DMS114 treated with DMSO at 0.1 percent for 48 hours (cell line): Measurements from ENCODE around the gene TRAPPC10.
"Not testable (repeated sequence)": the region's sequence is repeated elsewhere in the genome, so short reads cannot be mapped to it uniquely, and the experiment has no call there.

Source experiments
- DNase-seq: peaks from one replicate; lab custom pipeline; 2025; ENCODE audit not compliant: unreplicated experiment; lab: John Stamatoyannopoulos, UW

The TRAPPC10 gene

DNA sequence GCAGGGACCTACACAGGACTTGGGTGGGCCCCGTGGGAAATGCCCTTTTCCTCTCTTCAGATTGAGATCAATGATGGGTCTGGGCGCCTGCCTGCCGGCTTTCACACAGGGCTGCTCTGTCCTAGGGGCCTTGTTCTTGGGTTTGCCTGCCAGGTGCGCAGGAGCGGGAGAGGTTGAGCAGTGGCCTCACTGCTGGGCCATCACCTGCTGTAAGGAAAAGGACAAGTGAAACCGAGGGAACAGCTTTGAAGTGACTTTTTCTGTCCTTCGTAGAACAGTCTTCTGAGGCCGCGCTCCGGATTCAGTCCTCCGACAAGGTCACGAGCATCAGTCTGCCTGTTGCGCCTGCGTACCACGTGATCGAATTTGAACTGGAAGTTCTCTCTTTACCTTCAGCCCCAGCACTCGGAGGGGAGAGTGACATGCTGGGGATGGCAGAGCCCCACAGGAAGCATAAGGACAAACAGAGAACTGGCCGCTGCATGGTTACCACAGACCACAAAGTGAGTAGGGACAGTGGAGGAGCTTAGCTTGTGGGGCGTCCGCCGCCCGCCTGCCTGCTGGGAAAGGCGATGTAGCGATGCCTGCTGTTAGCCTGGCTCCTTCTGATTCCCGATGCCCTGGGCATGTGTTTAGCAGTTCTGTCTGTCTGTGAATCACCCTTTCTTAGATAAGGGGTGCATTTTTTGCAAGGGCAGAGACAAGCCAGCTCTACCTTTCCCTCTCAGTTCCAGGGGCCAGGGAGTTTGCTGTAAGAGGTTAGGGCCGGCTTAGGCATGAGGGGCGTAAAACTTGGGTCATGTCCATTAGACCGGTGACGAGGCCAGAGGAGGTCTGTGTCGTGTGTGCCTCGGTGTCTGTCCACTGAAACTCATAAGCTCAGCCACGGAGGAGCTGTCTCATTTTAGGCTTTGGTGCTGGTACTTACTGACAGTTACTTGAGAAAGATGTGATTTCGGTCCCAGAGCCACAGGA, 75.6 kb downstream of the TRAPPC10 start:
- DNase-seq: no peak

DNA sequence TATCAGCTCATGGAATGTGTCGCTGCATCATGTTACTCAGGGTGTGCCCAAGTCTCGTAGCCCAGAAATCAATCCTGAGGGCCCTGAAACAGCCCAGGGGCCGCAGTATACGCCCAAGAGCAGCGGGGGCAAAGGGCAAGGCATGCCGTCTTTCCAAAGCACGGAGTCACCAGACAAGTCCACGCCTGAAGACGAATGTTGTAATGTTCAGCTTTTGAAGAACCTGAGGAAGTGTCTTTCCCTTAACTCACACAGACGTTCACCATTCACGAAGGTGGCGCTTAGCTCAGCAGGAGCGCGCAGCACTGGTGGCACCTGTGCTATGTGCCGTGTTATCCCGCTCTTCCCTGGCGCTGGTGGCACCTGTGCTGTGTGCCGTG, 76.3 kb downstream of the TRAPPC10 start:
- DNase-seq: no peak

DNA sequence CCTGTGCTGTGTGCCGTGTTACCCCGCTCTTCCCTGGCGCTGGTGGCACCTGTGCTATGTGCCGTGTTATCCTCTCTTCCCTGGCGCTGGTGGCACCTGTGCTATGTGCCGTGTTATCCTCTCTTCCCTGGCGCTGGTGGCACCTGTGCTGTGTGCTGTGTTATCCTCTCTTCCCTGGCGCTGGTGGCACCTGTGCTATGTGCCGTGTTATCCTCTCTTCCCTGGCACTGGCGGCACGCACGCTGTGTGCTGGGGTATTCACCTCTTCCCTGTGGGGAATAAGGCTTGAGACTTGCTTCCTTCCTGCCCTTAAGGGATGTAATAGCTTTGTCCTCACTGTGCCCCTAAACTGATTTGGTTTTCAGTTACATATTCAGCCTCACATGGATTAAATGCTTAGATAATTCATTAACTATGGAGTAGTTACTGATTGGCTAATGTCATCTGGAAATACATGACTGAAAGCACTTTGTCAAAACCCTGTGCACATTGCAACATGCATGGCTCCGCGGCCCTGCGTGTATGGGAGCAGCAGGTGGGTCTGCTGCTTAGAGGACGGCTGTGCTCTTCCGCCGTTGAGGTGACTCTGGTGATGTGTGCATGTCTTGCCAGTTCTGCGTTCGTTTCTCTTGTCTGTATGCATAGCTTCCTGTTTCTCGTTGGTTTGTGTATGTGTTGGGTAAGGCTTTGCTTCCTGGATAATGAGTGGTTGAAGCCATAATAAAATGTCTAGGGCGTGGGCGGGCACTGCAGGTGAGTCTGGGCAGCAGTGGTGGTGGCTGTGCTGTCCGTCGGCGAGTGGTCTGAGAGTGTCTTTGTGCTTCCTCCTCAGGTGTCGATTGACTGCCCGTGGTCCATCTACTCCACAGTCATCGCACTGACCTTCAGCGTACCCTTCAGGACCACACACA, 77.1 kb downstream of the TRAPPC10 start:
- DNase-seq: no peak

DNA sequence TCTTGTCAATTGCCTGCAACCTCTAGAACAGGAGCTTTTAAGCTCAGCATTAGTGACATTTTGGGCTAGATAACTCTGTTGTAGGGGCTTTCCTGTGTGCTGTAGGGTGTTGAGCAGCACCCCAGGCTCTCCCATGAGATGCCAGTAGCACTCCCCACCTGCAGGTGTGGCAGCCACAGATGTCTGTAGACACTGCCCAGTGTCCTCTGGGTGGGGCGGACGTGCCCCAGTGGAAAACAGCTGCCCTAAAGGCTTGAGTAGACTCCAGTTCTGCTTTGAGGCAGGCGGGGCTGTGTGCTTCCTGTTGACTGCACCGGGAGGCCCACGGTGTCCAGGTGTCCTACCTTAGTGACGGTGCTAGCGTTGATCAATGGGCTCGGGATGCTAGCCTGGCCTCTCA, 78.2 kb downstream of the TRAPPC10 start:
- DNase-seq: no peak

DNA sequence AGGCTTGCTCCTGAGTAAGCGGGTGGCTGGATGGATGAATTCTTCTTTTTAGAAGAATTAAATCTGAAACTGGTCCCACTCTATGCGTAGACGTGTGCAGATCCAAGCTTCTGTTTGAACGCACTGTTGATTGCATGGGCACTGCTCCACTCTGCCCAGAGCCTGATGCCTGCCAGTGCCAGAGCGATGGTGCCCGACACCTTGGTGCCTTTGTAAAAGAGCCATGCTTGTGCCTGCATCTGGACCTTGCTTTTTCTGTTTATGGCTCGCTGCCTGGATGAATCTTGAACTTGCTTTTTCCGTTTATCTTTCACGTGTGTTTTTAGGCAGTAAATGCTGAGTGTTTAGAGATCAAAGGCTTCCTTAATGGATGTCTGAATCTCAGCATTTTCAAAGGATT, 80.1 kb downstream of the TRAPPC10 start:
- DNase-seq: no peak

DNA sequence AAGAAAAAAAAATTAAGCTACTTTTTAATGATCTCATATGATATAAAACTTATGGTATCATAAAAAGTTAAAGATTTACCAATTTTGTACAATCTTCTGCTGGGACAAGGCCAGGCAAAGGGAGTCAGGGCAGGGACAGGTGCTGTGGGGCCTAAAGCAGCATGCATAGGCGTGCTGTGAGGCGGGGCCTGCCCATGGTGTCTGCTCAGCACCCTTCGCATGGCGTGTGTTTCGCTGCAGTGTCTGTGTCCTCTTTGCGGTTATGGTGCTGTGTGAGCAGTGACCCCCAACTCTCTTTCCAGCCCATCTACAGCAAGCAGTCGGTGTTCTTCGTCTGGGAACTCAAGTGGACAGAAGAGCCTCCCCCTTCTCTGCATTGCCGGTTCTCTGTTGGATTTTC, 81.7 kb downstream of the TRAPPC10 start:
- DNase-seq: no peak

DNA sequence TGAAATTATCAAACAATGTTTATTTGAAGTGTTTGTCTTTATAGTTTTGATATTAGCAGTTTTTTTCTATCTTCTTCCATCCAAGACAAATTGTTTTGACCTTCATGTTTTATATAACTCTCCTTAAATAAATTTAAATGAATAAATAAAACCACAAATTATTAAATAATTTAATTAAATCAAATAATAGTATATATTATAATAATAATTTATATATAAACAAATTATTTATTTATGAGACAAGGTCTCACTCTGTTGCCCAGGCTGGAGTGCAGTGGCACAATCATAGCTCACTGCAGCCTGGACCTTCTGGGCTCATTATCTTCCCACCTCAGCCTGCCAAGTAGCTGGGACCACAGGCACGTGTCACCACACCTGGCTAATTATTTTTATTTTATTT, 82.7 kb downstream of the TRAPPC10 start:
- DNase-seq: no peak

DNA sequence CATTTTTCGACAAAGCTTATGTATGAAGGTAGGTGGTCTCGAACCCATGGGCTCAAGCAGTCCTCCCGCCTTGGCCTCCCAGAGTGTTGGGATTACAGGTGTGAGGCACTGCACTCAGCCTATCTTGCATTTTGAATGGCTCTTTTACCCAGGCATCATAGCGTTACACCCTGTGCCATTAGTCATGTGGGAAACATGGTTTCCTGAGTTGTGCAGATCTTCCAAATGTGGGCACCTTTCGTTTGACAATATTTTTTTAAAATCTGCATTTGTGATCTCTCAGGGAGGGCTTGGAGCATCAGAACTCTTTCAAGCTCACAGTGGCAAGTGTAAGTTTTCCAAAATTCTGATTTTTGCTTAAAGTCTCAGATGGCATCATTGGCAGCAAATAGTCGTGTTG, 86.4 kb downstream of the TRAPPC10 start:
- not testable (repeated sequence) for DNase-seq

DNA sequence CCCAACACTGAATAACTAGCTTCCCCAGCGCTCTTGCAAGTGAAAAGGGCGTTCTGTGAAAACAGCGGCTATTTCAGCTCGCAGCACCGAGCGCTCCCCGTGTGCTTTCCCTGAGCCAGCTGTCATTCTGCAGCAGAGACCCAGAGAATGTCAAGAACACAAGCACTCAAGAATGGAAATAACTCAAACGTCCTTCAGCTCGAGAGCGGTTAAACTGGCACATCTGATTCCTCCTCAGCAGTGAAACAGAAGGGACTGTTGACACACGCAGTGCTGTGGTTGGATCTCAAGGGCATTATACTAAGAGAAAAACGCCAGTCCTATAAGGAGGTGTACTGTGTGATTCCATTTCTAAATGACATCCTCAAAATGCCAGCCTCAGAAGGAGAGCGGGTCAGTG, 86.9 kb downstream of the TRAPPC10 start:
- not testable (repeated sequence) for DNase-seq

DNA sequence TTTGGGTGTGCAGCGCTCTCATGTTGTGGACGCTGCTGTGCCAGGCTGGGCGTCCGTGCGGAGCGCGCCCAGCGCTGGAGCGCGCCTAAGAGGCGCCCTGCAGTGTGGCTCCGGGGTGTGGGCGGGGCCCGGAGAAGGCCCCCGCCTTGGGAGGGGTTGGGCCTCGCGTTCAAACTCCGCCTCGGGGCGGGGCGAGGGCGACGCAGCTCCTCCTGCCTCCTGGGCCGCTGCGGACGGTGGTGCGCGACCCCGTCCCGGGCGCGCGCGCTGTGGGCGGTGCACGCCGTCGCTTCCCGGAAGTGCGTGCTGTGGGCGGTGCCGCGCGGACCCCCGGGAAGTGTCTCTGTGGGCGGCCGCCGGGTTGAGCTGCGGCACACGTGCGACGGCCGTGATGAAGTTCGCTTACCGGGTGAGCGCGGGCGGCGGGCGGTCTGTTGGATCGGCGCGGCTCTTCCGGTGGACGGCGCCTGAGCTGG, 95.0 kb downstream of the TRAPPC10 start, which contains the start of gene PWP2:
PWP2 (plus strand) TSS at position 374 of the 476 bp plus-strand sequence; CDS start at position 392, 18 bp downstream.
- not testable (repeated sequence) for DNase-seq

DNA sequence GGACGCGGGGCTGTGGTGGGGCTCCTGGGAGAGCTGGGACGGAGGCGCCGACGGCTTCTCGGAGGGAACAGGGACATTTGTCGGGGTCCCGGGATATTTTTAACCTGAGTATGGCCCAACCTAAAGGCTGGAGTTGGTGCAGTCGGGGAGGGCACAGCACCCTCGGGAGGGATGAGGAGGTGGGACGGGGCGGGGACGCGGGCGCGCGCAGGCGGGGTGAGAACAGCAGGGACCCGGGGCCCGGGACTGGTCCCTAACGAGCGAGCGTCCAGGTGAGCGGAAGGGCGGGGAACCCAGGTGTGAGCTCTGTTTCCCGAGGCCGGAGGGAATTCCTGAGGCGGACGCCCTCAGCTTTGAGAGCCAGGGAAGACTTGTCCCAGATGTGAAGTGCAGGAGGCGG, 95.5 kb downstream of the TRAPPC10 start:
- not testable (repeated sequence) for DNase-seq

DNA sequence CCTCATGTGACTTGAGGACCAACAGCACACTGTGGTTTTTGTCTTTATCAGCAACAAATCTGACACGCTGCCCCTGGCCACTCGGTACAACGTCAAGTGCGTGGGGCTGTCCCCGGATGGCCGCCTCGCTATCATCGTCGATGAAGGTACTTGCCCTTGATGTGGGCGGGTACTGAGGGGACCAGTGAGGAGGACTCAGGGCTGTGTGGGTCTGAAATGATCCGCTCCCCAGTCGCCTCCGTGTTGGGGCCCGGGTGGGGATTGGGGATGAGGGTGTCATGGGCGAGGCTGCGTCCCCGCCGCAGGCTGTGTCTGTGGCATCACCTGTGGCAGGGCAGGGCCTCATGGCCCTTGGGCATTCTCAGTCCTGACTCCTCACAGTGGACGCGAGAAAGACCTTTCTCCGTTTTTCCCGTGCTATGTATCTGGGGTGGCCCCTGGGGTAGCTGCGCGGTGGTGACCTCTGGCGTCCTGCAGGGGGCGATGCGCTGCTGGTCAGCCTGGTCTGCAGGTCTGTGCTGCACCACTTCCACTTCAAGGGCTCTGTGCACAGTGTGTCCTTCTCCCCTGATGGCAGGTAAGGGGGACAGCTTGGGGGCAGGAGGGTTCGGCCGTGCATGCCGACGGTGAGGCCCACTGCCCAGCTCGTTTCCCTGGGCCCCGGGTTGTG, 101.7 kb downstream of the TRAPPC10 start:
- DNase-seq: not testable (repeated sequence)

DNA sequence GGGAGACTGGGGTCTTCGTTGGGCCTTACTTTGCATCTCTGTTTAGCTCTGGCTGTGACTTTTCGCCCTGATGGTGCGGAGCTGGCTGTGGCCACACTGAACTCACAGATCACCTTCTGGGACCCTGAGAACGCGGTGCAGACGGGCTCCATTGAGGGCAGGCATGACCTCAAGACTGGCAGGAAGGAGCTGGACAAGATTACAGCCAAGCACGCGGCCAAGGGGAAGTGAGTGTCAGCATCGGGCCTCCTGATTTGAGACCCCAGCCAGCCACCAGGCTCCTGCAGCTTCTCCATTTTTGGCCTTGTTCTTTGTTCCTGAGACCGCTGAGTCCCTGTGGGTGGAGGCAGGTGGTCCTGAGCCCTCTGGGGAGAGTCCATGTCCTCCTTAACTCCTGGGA, 110.0 kb downstream of the TRAPPC10 start:
- DNase-seq: not testable (repeated sequence)

DNA sequence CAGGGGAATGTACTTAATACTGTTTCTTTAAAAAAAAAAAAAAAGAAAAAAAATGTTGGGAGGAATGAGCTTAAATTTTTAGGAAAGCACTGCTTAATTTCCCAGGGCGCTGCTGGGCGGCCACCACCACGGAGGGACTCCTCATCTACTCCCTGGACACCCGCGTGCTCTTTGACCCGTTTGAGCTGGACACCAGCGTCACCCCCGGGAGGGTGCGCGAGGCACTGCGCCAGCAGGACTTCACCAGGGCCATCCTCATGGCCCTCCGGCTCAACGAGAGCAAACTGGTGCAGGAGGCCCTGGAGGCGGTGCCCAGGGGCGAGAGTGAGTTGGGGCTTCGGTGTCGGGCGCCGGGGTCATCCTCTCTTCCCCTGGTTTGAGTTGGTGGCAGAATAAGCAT, 115.7 kb downstream of the TRAPPC10 start:
- not testable (repeated sequence) for DNase-seq

DNA sequence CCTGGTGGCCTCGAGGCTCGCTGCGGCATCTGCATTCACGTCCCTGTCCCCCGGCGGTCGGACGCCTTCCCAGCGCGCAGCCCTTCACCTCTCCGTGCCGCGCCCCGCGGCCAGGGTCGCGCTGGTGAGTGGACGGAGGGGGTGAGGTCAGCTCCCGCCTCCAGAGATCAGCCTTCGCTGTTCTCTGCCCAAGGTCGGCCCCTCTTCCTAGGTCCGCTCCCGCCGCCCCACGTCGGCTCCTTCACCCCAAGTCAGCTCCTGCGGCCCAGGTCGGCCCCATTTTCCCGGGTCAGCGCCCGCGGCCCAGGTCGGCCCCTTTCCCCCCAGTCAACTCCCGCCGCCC, 121.6 kb downstream of the TRAPPC10 start:
- DNase-seq: not testable (repeated sequence)

DNA sequence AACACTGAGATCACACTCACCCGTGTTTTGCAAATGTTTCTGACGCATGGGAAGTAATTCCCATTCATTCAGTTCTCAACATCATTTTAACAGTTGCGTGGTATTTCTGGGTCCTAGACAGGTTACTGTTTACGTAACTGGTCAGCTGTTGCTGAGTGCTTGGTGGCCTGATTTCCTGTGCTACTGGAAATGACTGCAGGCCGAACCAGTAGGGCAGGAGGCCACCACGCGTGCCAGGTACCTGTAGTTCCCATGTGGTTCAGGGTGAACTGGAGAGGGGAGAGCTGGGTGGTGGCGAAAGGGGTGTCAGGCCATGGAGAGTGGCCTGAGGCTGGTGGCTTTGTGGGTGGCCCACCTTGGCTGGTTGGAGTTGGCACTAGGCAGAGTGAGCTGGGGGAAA, 122.6 kb downstream of the TRAPPC10 start:
- not testable (repeated sequence) for DNase-seq

DNA sequence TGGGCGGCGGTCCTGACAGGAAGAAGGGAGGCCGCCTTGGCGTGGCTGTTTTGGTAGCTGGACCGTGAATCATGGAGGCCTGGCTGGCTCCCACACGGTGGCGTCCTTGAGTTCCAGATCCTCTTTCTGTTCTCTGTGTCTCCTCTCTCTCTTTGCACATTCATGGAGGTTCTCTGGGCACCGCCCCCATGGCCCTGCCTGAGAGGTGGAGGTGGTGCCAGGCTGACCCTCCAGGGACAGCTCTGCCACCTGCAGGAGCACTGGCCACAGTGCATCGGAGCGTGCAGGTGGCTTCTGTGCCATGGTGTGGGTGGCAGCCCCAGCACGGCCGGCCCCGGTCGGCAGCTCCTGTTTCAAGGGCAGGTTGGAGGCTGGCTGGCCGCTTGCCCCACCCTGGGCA, 125.9 kb downstream of the TRAPPC10 start:
- DNase-seq: not testable (repeated sequence)

DNA sequence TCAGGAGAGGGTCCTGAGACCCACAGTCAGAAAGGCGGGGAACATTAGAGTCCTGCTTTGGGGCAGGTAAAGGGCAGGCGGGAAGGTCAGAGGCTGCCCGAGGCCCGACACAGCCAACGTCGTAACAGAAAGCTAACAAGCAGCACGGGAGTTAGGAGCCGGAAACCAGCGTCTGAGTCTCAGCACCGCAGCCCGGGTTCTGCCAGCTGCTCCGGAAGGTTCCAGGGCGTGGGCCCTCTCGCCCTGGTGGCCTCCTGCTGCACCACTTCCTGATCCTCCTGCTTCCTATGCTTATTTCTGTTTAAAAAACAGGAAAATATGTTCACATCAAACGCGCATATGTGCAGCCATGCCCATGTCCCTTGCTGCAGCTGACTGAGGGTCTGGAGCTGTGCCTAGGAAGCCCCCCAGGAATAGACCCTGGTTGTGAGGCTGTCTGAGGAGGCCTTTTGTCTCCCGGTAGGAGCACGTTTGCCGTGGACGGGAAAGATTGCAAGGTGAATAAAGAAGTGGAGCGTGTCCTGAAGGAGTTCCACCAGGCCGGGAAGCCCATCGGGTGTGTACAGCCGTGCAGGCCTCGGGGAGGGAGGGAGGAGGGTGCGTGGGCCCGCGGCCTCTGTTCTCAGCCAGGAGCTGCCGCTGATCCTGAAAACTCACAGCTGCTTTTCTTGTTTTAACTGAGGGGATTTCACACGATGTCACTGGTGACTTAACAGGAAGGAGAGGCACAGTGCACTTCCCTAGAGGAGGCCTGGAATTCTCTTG, 127.9 kb downstream of the TRAPPC10 start:
- DNase-seq: not testable (repeated sequence)

DNA sequence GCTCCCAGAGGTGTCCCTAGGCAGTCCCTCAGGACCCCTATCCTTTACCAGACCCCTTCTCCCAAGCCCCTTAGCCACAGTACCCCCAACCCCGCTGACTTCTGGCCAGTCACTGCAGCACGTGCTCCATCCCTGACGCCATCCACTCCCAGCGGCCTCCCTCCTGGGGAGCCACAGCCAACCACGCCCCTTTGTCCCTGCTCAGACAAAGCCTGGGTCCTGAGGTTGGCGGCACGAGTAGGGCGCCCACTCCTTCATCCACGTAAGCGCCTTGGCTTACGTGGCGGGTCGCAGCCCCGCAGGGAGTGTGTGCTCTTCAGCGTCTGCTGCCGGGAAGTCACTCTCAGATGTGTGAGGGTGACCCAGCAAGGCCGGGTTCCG, 128.4 kb downstream of the TRAPPC10 start:
- DNase-seq: not testable (repeated sequence)

DNA sequence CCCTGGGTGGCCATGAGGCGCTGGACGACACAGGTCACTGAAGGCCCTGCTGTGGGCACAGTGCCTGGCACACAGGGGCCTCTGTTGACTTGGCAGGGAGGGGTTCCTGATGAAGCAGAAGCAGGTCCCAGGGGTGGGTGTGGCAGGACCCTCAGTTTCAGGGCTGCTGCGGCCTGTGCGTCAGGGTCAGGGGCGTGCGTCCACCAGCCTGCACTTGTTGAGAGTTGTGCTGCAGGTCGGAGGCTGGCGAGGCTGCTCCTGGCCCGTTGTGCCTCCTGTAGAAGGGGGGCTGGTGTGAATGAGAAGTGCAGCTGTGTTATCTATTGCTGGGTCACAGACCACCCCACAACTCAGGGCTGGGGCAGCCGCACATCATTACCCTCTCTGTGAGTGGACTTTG, 130.4 kb downstream of the TRAPPC10 start:
- DNase-seq: not testable (repeated sequence)
